ENCODE data around the gene THSD1. TPM values are rescaled to one million over a fixed set of nuclear protein-coding genes. Genes with fewer than 3 reads are reported as not detected.
"Not testable (repeated sequence)": the region's sequence is repeated elsewhere in the genome, so short reads cannot be mapped to it uniquely, and the experiment has no call there.

Gene THSD1
- total RNA-seq, 1 donor from 2014 or later, result 13.4 TPM

- DNase-seq (ENCODE audit: low spot score) (no peak), ATAC-seq (no peak)
- intact Hi-C loops (cut with DNase I), result no loop called here
These were observed 9.0 kb upstream of the THSD1 start for GRCh38 chr13:52414963-52415362.

- intact Hi-C loops (cut with DNase I), result no loop called here
- no peak for DNase-seq (ENCODE audit: low spot score)
- no peak for ATAC-seq
These were observed 8.1 kb upstream of the THSD1 start for GRCh38 chr13:52414051-52414450.

- intact Hi-C loops (cut with DNase I), result no loop called here
- DNase-seq (ENCODE audit: low spot score), result no peak
- ATAC-seq, result no peak
These were observed 6.2 kb upstream of the THSD1 start for GRCh38 chr13:52412128-52412527.

GRCh38 chr13:52411629-52412028 is 5.7 kb upstream of the THSD1 start:
- intact Hi-C loops (cut with DNase I), result no loop called here
- ATAC-seq, result no peak
- DNase-seq (ENCODE audit: low spot score), result no peak

- ATAC-seq; intact Hi-C loops (cut with DNase I); DNase-seq (ENCODE audit: low spot score): not testable (repeated sequence)
These were observed 2.2 kb upstream of the THSD1 start for GRCh38 chr13:52408071-52408658.

GRCh38 chr13:52407436-52407835 is 1.5 kb upstream of the THSD1 start:
- DNase-seq (ENCODE audit: low spot score); ATAC-seq; intact Hi-C loops (cut with DNase I): not testable (repeated sequence)

- intact Hi-C loops (cut with DNase I), result no loop called here
- no peak for ATAC-seq
- no peak for DNase-seq (ENCODE audit: low spot score)
These were observed 657 bp upstream of the THSD1 start for GRCh38 chr13:52406629-52407028.

- intact Hi-C loops (cut with DNase I), result no loop called here
- DNase-seq (ENCODE audit: low spot score), result no peak
- peak; percentile 40 for ATAC-seq
These were observed 604 bp downstream of the THSD1 start for GRCh38 chr13:52405369-52405766.

GRCh38 chr13:52399708-52400107 is 6.3 kb downstream of the THSD1 start:
- no peak for ATAC-seq
- intact Hi-C loops (cut with DNase I), result no loop called here
- no peak for DNase-seq (ENCODE audit: low spot score)

GRCh38 chr13:52399046-52399445 is 6.9 kb downstream of the THSD1 start:
- intact Hi-C loops (cut with DNase I), result no loop called here

GRCh38 chr13:52395704-52396103 is 10.3 kb downstream of the THSD1 start:
- intact Hi-C loops (cut with DNase I), result no loop called here
- DNase-seq (ENCODE audit: low spot score) (no peak), ATAC-seq (no peak)

More at GRCh38 chr13:52399046-52399445, 6.9 kb downstream of the THSD1 start:
- no peak for ATAC-seq
- no peak for DNase-seq (ENCODE audit: low spot score)

GRCh38 chr13:52394586-52394985 is 11.4 kb downstream of the THSD1 start:
- ATAC-seq (no peak), DNase-seq (ENCODE audit: low spot score) (no peak)
- intact Hi-C loops (cut with DNase I), result no loop called here

GRCh38 chr13:52393572-52394357 is 12.2 kb downstream of the THSD1 start:
- DNase-seq (ENCODE audit: low spot score), result no peak
- intact Hi-C loops (cut with DNase I), result no loop called here

GRCh38 chr13:52387721-52388120 is 18.3 kb downstream of the THSD1 start:
- ATAC-seq (no peak), DNase-seq (ENCODE audit: low spot score) (no peak)
- intact Hi-C loops (cut with DNase I), result no loop called here

More at GRCh38 chr13:52393572-52394357, 12.2 kb downstream of the THSD1 start:
- ATAC-seq, result no peak

- no peak for DNase-seq (ENCODE audit: low spot score)
- ATAC-seq, result no peak
- intact Hi-C loops (cut with DNase I), result no loop called here
These were observed 20.1 kb downstream of the THSD1 start for GRCh38 chr13:52385870-52386269.

- intact Hi-C loops (cut with DNase I), result no loop called here
- ATAC-seq (no peak), DNase-seq (ENCODE audit: low spot score) (no peak)
These were observed 22.6 kb downstream of the THSD1 start for GRCh38 chr13:52383366-52383765.

- ATAC-seq, result no peak
- intact Hi-C loops (cut with DNase I), result no loop called here
- DNase-seq (ENCODE audit: low spot score), result no peak
These were observed 27.7 kb downstream of the THSD1 start for GRCh38 chr13:52378312-52378711.

- DNase-seq (ENCODE audit: low spot score) (no peak), ATAC-seq (no peak)
- intact Hi-C loops (cut with DNase I), result no loop called here
These were observed 28.1 kb downstream of the THSD1 start for GRCh38 chr13:52377898-52378297.

- DNase-seq (ENCODE audit: low spot score), result no peak
- intact Hi-C loops (cut with DNase I), result no loop called here
- peak; percentile 31 for ATAC-seq
These were observed 31.0 kb downstream of the THSD1 start for GRCh38 chr13:52374873-52375411.

GRCh38 chr13:52374389-52374788 is 31.6 kb downstream of the THSD1 start:
- no peak for DNase-seq (ENCODE audit: low spot score)
- no peak for ATAC-seq
- intact Hi-C loops (cut with DNase I), result no loop called here
